Activated CD4-positive, alpha-beta T cell treated with anti-CD3 and anti-CD28 coated beads, Interleukin-2, amount 10 ng/mL, durations not matched to agents 24 days and 14 days (primary cell): Measurements from ENCODE around the gene IL18R1. TPM values are rescaled to one million over a fixed set of nuclear protein-coding genes. Genes with fewer than 3 reads are reported as not detected.

ENCODE experiments used
- DNase-seq: peaks from one replicate; pipeline ENCODE4 v3.0.0; 2022
- H3K27ac Mint-ChIP-seq: one replicate; pipeline ENCODE4 v1.8.0; 2022; ENCODE audit warnings: mild to moderate bottlenecking, mixed read lengths
- H3K27me3 Mint-ChIP-seq: one replicate; pipeline ENCODE4 v1.8.0; 2022; ENCODE audit warnings: mixed read lengths
- H3K36me3 Mint-ChIP-seq: one replicate; pipeline ENCODE4 v1.8.0; 2022; ENCODE audit warnings: low read depth, mild to moderate bottlenecking, mixed read lengths
- H3K4me1 Mint-ChIP-seq: one replicate; pipeline ENCODE4 v1.8.0; 2021; ENCODE audit warnings: mixed read lengths
- H3K4me3 Mint-ChIP-seq: one replicate; pipeline ENCODE4 v1.8.0; 2022; ENCODE audit warnings: mild to moderate bottlenecking, moderate library complexity, mixed read lengths
- H3K9me3 Mint-ChIP-seq: one replicate; pipeline ENCODE4 v1.8.0; 2021; ENCODE audit warnings: mixed read lengths
- intact Hi-C: fragments of 100-400 bp; cut with micrococcal nuclease; formaldehyde crosslinking; loops from one replicate; pipeline ENCODE4 v1.15.1; 2023
- total RNA-seq: library from RNA; stranded (reverse); gene quantifications from 2 replicates; pipeline ENCODE4 v1.2.3, GENCODE V29; 2022

The IL18R1 gene
- total RNA-seq, 1 donor from 2014 or later, result 50.2 TPM

DNA sequence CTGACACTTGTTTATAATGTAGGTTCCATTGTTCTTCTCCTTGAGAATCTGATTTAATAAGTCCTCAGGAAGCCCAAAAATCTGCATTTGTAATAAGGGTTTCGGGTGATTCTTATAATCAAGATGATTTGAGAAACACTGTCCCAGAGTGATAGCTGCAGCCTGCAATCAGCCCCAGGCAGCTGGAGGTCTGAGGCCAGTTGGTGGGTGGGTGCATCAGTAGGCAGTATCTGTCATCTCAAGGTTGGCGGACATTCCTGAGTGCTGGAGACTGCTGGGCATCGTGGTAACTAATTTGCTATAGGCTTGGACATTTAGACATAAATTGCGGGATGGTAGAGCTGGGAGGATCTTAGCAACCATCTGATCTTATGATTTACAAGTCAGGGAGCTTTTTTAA is 64.7 kb downstream of the IL18R1 start:
- DNase-seq, result no peak
- H3K27me3 Mint-ChIP-seq, result no peaks in the 10 kb centered on the region
- H3K36me3 Mint-ChIP-seq, result peaks cover 59% of the 10 kb centered on the region
- intact Hi-C loops, result no loop called here
- peak overlapping the region; percentile 86 for H3K4me3 Mint-ChIP-seq
- H3K4me1 Mint-ChIP-seq, result peaks cover 84% of the 10 kb centered on the region
- H3K27ac Mint-ChIP-seq, result peak overlapping the region; percentile 83
- peaks cover 18% of the 10 kb centered on the region for H3K9me3 Mint-ChIP-seq

GRCh38 chr2:102421890-102422759 is 66.5 kb downstream of the IL18R1 start:
- Mint-ChIP-seq H3K27ac (peak overlapping the region; percentile 70), H3K9me3 (peaks cover 15% of the 10 kb centered on the region), H3K4me1 (peaks cover 84% of the 10 kb centered on the region), H3K27me3 (no peaks in the 10 kb centered on the region), H3K36me3 (peaks cover 58% of the 10 kb centered on the region), H3K4me3 (peak overlapping the region; percentile 86)
- DNase-seq, result no peak
- intact Hi-C loops, result no loop called here

DNA sequence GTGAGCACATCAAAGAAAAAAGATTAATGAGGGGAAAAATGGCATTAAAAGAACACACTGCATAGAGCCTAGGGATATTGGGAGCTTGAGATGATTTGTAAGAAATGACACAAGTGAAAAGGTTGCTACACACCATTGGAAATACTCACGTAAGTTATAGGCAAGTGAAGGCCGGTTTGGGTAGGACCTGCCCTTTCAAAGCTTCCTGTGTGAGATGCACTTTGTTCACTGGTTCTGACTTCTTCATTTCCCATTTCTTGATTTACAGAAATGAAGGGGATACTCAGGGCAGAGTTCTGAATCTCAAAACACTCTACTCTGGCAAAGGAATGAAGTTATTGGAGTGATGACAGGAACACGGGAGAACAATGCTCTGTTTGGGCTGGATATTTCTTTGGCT is 67.3 kb downstream of the IL18R1 start, which contains the start of gene IL18RAP:
IL18RAP (plus strand) TSS at position 251 of the 400 bp plus-strand sequence; CDS start at position 369, 118 bp downstream.
- peak; percentile 57 for DNase-seq
- intact Hi-C loops, result no loop called here
- Mint-ChIP-seq H3K4me1 (peaks cover 79% of the 10 kb centered on the region), H3K27me3 (no peaks in the 10 kb centered on the region), H3K27ac (peak within 1 kb of the TSS; percentile 91), H3K36me3 (peaks cover 56% of the 10 kb centered on the region), H3K9me3 (peaks cover 10% of the 10 kb centered on the region), H3K4me3 (peak within 1 kb of the TSS; percentile 86)

DNA sequence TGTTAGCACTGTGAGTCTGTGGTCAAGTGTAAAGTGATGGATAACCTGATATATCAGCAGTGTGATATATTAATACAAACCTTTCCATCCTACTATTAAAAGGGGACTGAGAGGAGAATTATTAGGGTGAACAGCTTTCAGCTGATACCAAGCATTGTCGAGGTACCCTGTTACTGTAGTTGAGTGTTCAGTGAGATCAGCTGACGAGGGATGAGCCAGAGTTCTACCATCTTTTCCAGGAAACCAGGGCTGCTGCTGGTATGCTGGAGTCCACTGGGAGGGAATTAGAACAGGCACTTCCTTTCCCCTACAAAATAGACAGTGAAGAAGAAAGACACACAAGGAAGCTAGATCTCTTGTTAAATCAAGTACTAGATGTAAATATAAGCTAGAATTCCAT is 67.8 kb downstream of the IL18R1 start:
- Mint-ChIP-seq H3K9me3 (peaks cover 10% of the 10 kb centered on the region), H3K4me1 (peaks cover 78% of the 10 kb centered on the region), H3K27ac (peak overlapping the region; percentile 91), H3K27me3 (no peaks in the 10 kb centered on the region), H3K36me3 (peaks cover 59% of the 10 kb centered on the region), H3K4me3 (peak overlapping the region; percentile 86)
- DNase-seq, result no peak
- intact Hi-C loops, result no loop called here

- Mint-ChIP-seq H3K4me3 (peak overlapping the region; percentile 54), H3K27me3 (no peaks in the 10 kb centered on the region), H3K27ac (peak overlapping the region; percentile 84), H3K4me1 (peaks cover 80% of the 10 kb centered on the region), H3K36me3 (peaks cover 72% of the 10 kb centered on the region), H3K9me3 (peaks cover 13% of the 10 kb centered on the region)
- peak; percentile 65 for DNase-seq
- intact Hi-C loops, result no loop called here
Measured at GRCh38 chr2:102424754-102425153, 69.2 kb downstream of the IL18R1 start.

DNA sequence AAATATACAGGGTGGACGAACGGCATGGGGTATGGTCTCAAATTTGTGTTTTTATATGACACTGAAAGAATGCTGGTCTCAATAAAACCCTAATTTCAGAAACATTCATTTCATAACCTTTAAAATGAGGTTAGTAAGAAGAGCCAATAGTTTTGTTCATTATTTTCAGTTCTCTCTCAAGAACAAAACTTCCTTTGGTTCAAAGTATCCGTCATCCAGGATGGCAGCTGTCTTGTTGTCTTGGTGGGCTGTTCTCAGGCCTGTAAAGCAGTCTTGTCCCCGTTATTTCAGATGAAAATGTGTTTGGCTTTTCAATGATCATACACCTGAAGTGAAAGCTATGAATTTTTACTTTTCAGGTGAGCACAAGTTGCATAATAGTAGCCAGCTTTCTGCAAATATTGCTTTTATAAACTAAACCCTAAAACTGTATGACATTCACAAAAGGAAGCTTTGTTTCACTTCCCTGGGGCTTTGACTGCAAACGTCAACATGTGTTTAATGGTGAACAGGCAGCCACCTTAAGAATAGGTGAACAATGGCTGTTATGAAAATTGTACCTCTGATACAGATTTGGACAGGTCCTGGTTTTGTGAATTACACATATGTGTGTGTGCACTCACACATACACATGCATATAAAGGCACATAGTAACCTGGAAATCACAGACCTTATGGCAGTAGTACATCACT is 70.0 kb downstream of the IL18R1 start:
- peak overlapping the region; percentile 21 for H3K27ac Mint-ChIP-seq
- H3K4me3 Mint-ChIP-seq, result no peak overlapping the region
- peaks cover 78% of the 10 kb centered on the region for H3K4me1 Mint-ChIP-seq
- intact Hi-C loops, result no loop called here
- peaks cover 79% of the 10 kb centered on the region for H3K36me3 Mint-ChIP-seq
- peaks cover 19% of the 10 kb centered on the region for H3K9me3 Mint-ChIP-seq
- no peaks in the 10 kb centered on the region for H3K27me3 Mint-ChIP-seq
- DNase-seq, result no peak

- intact Hi-C loops, result no loop called here
- no peak for DNase-seq
- Mint-ChIP-seq H3K27ac (no peak overlapping the region), H3K27me3 (no peaks in the 10 kb centered on the region), H3K36me3 (peaks cover 79% of the 10 kb centered on the region), H3K4me3 (no peak overlapping the region), H3K4me1 (peaks cover 65% of the 10 kb centered on the region), H3K9me3 (peaks cover 25% of the 10 kb centered on the region)
Measured at GRCh38 chr2:102427249-102427648, 71.7 kb downstream of the IL18R1 start.

DNA sequence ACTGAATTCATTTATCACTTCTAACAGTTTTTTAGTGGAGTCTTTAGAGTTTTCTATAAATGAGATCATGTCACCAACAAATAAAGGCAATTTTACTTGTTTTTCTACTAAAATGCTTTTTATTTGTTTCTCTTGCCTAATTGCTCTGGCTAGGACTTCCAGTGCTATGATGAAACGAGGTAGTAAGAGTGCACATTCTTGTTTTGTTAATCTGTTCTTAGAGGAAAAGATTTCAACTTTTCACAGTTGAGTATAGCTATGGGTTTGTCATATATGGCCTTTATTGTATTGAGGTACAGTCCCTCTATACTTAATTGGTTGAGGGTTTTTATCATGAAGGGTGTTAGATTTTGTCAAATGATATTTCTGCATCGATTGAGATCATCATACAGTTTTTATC is 73.0 kb downstream of the IL18R1 start:
- Mint-ChIP-seq H3K9me3 (peaks cover 27% of the 10 kb centered on the region), H3K36me3 (peaks cover 77% of the 10 kb centered on the region), H3K27ac (no peak overlapping the region), H3K27me3 (no peaks in the 10 kb centered on the region), H3K4me1 (peaks cover 57% of the 10 kb centered on the region), H3K4me3 (no peak overlapping the region)
- intact Hi-C loops, result no loop called here
- DNase-seq, result no peak

GRCh38 chr2:102432386-102432785 is 76.8 kb downstream of the IL18R1 start:
- intact Hi-C loops, result loop anchor here (10.0 kb wide), 1 partner anchor 728 kb away; no protein-coding TSS in a partner anchor
- Mint-ChIP-seq H3K4me3 (no peak overlapping the region), H3K9me3 (peaks cover 21% of the 10 kb centered on the region), H3K4me1 (peaks cover 52% of the 10 kb centered on the region), H3K27ac (no peak overlapping the region), H3K27me3 (no peaks in the 10 kb centered on the region), H3K36me3 (peaks cover 75% of the 10 kb centered on the region)
- no peak for DNase-seq

DNA sequence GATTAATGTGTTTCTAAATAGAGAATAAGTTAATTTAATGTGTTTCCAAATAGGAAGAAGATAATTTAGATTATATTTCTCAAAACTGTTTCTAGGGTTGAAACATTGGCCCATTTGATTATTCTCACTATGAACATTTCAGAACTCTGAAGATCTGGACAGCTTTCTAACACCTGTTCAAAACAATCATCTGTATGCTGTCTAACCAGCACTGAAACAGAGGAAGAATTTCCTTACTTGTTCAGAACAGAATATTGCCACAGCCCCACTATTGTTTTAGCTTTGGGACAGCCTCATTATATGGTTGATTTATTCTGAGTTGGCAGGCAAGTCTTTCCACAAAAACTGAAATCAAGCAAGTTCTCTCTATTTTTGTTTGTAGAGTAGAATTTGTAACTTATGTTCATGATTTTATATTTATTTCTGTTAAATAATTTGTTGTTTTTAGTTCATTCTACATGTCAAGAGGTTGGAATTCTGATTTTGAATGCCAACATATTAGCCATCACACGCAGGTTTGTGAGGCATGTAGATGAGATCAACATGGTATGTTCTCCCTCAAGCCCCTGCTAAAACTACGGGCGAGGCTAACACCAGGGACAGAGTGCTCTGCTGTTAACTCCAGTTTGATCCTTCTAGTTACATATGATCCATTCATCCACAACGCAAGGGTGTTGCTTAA is 78.5 kb downstream of the IL18R1 start:
- no peak for DNase-seq
- Mint-ChIP-seq H3K4me1 (peaks cover 47% of the 10 kb centered on the region), H3K9me3 (peaks cover 17% of the 10 kb centered on the region), H3K4me3 (no peak overlapping the region), H3K36me3 (peaks cover 60% of the 10 kb centered on the region), H3K27ac (peak overlapping the region; percentile 3), H3K27me3 (no peaks in the 10 kb centered on the region)
- intact Hi-C loops, result loop anchor here (10.0 kb wide), 1 partner anchor 729 kb away; no protein-coding TSS in a partner anchor

GRCh38 chr2:102434655-102435381 is 79.2 kb downstream of the IL18R1 start:
- no peak for DNase-seq
- H3K27me3 Mint-ChIP-seq, result no peaks in the 10 kb centered on the region
- H3K27ac Mint-ChIP-seq, result peak overlapping the region; percentile 30
- intact Hi-C loops, result loop anchor here (5.0 to 10.0 kb wide), 2 partner anchors 353 to 730 kb away; no protein-coding TSS in a partner anchor
- peaks cover 40% of the 10 kb centered on the region for H3K4me1 Mint-ChIP-seq
- peaks cover 17% of the 10 kb centered on the region for H3K9me3 Mint-ChIP-seq
- H3K36me3 Mint-ChIP-seq, result peaks cover 53% of the 10 kb centered on the region
- H3K4me3 Mint-ChIP-seq, result peak overlapping the region; percentile 9

DNA sequence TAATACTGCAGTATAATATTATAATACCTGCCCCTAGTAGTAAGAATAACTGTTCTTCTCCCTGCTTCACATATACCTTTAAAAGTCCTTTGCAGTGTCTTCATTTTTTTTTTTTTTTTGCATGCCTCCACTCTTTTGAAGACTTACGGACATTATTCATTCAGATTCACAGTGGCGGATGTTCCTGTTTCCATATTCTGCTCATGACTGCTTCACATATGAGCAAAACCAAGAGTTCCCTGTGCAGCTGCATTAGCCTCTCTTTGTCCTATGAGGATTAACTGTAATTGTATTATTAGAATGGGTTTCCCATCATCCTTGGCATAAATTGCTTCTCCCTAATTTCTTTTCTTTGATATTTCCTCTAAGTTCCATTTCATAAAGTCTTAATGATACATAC is 80.1 kb downstream of the IL18R1 start:
- no peaks in the 10 kb centered on the region for H3K27me3 Mint-ChIP-seq
- no peak overlapping the region for H3K4me3 Mint-ChIP-seq
- H3K4me1 Mint-ChIP-seq, result peaks cover 35% of the 10 kb centered on the region
- DNase-seq, result no peak
- H3K9me3 Mint-ChIP-seq, result peaks cover 11% of the 10 kb centered on the region
- peaks cover 44% of the 10 kb centered on the region for H3K36me3 Mint-ChIP-seq
- H3K27ac Mint-ChIP-seq, result peak overlapping the region; percentile 87
- intact Hi-C loops, result loop anchor here (1.0 to 10.0 kb wide), 5 partner anchors 17 to 731 kb away; no protein-coding TSS in a partner anchor

DNA sequence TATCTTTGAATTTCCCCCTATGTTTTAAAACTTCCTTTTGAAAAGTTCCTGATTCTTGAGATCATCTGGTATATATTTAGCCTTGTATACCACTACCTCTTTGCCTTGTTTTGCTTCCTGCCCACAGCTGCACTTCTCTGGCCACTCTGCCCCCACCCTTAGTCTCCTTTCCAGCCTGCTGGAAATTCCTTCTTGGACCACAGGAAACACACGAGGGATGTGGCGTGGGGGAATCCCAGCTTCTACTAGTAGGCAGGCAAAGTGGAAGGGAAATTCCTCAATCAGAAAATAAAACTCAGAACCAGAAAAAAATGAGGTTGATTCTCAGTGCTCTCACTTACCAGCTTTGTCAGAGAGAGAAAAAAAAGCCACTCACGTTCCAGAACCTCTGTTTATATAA is 80.7 kb downstream of the IL18R1 start:
- Mint-ChIP-seq H3K27me3 (no peaks in the 10 kb centered on the region), H3K9me3 (peaks cover 9% of the 10 kb centered on the region), H3K4me3 (peak overlapping the region; percentile 43), H3K27ac (peak overlapping the region; percentile 87), H3K4me1 (peaks cover 33% of the 10 kb centered on the region), H3K36me3 (peaks cover 40% of the 10 kb centered on the region)
- no peak for DNase-seq
- intact Hi-C loops, result loop anchor here (1.0 to 10.0 kb wide), 5 partner anchors 18 to 732 kb away; no protein-coding TSS in a partner anchor
